Measurements from ENCODE around the gene RTRAF.

DNA sequence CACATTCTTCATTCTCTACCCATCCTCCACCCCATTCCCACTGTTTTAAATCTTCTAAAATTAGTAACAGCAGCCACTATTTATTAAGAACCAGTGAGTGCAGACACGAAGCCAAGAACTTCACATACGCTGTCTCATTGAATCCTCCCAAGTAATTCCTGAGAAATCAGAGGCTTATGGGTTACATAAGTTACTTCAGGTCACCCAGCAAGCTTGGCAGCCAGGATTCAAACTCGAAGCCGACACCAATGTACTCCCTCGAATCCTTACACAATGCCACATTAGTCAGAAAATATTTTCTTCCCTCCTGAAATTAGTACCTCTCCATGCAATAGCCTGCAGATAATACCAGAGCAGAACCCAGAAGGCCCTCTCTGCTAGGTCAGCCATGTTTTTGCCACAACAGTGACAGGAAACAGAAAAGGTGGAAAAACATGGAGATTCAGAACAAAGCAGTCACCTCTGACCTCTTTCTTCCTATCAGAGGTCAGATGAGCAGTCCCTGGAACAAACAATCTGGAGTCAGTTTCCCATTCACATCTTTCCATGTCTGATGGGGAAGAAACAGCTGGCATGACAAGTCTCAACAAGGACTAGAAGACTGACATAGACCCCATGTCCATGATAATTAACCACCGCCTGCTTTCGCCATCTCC lies 63.1 kb downstream of the RTRAF start:
- TF ChIP-seq, protein P1, sequence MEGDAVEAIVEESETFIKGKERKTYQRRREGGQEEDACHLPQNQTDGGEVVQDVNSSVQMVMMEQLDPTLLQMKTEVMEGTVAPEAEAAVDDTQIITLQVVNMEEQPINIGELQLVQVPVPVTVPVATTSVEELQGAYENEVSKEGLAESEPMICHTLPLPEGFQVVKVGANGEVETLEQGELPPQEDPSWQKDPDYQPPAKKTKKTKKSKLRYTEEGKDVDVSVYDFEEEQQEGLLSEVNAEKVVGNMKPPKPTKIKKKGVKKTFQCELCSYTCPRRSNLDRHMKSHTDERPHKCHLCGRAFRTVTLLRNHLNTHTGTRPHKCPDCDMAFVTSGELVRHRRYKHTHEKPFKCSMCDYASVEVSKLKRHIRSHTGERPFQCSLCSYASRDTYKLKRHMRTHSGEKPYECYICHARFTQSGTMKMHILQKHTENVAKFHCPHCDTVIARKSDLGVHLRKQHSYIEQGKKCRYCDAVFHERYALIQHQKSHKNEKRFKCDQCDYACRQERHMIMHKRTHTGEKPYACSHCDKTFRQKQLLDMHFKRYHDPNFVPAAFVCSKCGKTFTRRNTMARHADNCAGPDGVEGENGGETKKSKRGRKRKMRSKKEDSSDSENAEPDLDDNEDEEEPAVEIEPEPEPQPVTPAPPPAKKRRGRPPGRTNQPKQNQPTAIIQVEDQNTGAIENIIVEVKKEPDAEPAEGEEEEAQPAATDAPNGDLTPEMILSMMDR (conservative IDR thresholded peaks at IDR 0.05) = no peak
- TF ChIP-seq ZFX (IDR thresholded peaks at IDR 0.05) = no peak
